ENCODE measurements around the gene NSD1.

The NSD1 gene

DNA sequence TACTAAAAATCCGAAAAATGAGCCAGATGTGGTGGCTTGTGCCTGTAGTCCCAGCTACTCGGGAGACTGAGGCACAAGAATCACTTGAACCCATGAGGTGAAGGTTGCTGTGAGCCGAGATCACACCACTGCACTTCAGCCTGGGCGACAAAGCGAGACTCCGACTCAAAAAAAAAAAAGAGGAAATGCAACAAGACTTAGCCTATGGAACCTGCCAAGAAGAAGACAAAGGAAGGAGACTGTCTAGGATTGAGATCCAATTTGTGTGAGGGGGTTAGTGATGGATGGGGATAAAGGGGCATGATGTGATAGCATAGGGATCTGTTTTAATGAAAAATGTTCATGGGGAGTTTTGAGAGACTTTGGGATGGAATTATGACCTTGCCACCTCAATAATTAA, 97.1 kb downstream of the NSD1 start:
- H3K27ac ChIP-seq: no peak overlapping the region

DNA sequence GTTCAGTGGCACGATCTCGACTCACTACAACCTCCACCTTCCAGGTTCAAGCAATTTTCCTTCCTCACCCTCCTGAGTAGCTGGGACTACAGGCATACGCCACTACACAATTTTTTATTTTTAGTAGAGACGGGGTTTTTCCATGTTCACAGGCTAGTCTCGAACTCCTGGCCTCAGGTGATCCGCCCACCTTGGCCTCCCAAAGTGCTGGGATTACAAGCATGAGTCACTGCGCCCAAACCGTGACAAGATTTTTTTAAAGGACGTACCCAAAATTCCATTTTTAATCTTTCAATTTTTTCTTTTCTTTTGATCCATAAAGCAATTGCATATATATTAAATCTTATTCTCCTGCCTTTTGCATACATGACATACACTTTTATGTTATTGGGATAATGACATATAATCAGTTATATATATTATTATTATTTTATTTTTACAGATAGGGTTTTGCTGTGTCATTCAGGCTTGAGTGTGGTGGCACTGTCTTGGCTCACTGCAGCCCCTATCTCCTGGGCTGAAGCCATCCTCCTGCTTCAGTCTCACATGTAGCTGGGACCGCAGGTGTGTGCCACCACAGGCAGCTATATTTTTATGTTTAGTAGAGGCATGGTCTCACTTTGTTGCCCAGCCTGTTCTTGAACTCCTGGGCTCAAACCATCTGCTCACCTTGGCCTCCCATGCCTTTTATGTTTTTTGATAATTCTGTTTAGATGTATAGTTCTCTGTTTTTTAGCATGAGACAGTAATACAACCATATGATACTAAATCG, 98.1 kb downstream of the NSD1 start:
- H3K27ac ChIP-seq: no peak overlapping the region
- TF ChIP-seq, protein P1, sequence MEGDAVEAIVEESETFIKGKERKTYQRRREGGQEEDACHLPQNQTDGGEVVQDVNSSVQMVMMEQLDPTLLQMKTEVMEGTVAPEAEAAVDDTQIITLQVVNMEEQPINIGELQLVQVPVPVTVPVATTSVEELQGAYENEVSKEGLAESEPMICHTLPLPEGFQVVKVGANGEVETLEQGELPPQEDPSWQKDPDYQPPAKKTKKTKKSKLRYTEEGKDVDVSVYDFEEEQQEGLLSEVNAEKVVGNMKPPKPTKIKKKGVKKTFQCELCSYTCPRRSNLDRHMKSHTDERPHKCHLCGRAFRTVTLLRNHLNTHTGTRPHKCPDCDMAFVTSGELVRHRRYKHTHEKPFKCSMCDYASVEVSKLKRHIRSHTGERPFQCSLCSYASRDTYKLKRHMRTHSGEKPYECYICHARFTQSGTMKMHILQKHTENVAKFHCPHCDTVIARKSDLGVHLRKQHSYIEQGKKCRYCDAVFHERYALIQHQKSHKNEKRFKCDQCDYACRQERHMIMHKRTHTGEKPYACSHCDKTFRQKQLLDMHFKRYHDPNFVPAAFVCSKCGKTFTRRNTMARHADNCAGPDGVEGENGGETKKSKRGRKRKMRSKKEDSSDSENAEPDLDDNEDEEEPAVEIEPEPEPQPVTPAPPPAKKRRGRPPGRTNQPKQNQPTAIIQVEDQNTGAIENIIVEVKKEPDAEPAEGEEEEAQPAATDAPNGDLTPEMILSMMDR (conservative IDR thresholded peaks at IDR 0.05): no peak

More for the DNA sequence above, 97.1 kb downstream of the NSD1 start:
- TF ChIP-seq, protein P1 (conservative IDR thresholded peaks at IDR 0.05): no peak

DNA sequence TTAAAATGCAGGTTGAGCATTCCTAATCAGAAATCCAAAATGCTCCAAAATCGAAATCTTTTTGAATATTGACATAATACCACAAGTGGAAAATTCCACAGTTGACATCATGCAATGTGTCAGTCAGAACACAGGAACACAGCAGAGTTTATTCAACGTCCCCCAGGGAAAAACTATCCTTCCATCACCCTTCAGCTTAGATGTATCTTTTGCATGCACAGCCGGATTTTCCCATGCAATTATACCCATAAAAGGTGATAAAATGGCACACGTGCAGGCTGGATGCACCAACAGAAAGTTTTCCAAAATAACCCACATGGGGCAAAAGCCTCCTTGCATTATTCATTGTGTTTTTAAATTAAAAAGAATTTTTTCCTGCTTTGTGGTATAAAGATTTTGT, 98.8 kb downstream of the NSD1 start:
- no peak overlapping the region for H3K27ac ChIP-seq
- TF ChIP-seq, protein P1 (conservative IDR thresholded peaks at IDR 0.05): no peak

DNA sequence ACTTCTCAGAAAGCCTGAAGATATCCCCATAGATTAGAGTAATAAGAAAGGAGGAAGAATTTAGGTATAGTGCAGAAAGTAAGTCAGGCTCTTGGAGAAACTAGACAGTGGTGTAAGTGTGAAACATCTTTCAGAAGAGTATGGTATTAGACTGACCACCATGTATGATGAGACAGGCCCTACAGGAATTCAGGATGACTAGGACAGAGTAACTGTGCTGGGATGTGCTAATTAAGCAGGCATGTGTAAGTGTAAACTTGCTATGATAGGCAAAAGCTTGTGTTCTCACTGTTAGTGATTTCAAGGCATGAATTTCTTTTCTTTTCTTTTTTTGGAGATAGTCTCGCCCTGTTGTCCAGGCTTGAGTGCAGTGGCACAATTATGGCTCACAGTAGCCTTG, 99.2 kb downstream of the NSD1 start:
- no peak overlapping the region for H3K27ac ChIP-seq
- TF ChIP-seq, protein P1 (conservative IDR thresholded peaks at IDR 0.05): no peak

DNA sequence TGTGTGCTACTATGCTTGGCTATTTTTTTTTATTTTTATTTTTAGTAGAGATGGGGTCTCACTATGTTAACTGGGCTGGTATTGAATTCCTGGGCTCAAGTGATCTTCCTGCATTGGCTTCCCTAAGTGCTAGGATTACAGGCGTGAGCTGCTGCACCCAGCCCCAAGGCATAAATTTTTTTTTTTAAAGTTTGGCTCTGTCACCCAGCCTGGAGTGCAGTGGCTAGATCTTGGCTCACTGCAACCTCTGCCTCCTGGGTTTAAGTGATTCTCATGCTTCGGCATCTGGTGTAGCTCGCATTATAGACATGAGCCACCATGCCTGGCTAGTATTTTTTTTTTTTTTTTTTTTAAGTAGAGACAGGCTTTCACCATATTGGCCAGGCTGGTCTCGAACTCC, 99.6 kb downstream of the NSD1 start:
- TF ChIP-seq, protein P1 (conservative IDR thresholded peaks at IDR 0.05): no peak

DNA sequence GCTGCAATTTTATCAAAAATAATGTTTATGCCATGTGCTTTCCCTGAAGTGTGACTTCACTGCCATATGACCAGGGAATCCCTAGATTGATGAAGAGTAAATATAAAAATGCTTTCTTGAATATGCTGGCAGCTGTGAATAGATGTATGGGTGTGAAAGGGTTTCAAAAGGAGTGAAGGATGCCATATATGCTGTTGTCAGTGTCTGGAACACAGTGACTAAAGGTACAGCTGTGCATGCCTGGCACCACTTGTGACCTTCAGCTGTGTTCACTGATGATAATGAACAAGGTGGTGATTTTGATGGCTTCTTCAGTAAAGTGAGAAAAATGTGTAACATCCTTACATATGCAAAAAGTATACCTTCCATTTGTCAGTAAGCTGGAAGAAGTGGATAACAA, 100.2 kb downstream of the NSD1 start:
- TF ChIP-seq, protein P1 (conservative IDR thresholded peaks at IDR 0.05): no peak
- no peak overlapping the region for H3K27ac ChIP-seq

More for the DNA sequence above, 99.6 kb downstream of the NSD1 start:
- H3K27ac ChIP-seq: no peak overlapping the region

DNA sequence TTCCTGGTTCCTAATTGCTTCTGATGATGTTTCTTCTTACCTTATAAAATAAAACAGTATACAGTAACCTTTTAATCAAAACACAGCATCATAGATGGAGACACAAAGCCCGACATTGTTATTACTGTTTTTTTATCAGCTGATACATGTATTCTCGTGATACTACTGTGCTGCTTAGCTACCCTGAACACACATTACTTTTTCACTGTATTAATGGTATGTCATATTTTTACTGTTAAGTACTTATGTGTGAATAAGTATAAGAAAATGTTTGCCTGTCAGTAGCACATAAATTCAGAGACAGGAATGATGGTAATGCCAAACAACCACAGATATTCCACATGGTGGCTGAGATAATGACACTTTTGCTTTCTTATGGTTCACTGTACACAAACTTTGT, 101.3 kb downstream of the NSD1 start:
- no peak overlapping the region for H3K27ac ChIP-seq
- TF ChIP-seq, protein P1 (conservative IDR thresholded peaks at IDR 0.05): no peak
